ENCODE results near the gene EFHC1. TPM values are rescaled to one million over a fixed set of nuclear protein-coding genes. Genes with fewer than 3 reads are reported as not detected.

EFHC1 gene
- total and polyA plus RNA-seq, 2 of the 13 experiments (the other 11 are each of a cell fraction or from before 2014, with no cell fraction given): 23.4 to 29.5 TPM

GRCh38 chr6:52566853-52567279, 146.7 kb downstream of the EFHC1 start (continued):
- TF ChIP-seq BCL3 (CRISPR knock-in tag; IDR thresholded peaks at IDR 0.05): no peak
- TF ChIP-seq RFXANK (CRISPR knock-in tag; IDR thresholded peaks at IDR 0.05): no peak
- no peak for TF ChIP-seq ZBTB7A (CRISPR knock-in tag; IDR thresholded peaks at IDR 0.05)
- TF ChIP-seq HNF4A (CRISPR knock-in tag; IDR thresholded peaks at IDR 0.05): peak; percentile 13; the same call in 1 of the 2 replicates
- no peak for TF ChIP-seq SYNCRIP (IDR thresholded peaks at IDR 0.05; ENCODE audit: insufficient read depth, low read depth, low read length)
- no peak for TF ChIP-seq ZNF614 (CRISPR knock-in tag; IDR thresholded peaks at IDR 0.05; ENCODE audit: borderline replicate concordance)
- no peak for TF ChIP-seq PRDM4 (CRISPR knock-in tag; IDR thresholded peaks at IDR 0.05; ENCODE audit: borderline replicate concordance)
- TF ChIP-seq HOMEZ (CRISPR knock-in tag; IDR thresholded peaks at IDR 0.05; ENCODE audit: low read depth): 0 out of 2 replicates have a peak, but pooled peaks have one; percentile 24
- TF ChIP-seq WIZ (CRISPR knock-in tag; IDR thresholded peaks at IDR 0.05): no peak
- no peak for TF ChIP-seq ZNF766 (CRISPR knock-in tag; IDR thresholded peaks at IDR 0.05; ENCODE audit: borderline replicate concordance)
- TF ChIP-seq STAG1 (CRISPR knock-in tag; IDR thresholded peaks at IDR 0.05): no peak
- peak; percentile 66; the same call in 1 of the 2 replicates for TF ChIP-seq CEBPB (IDR thresholded peaks at IDR 0.05; ENCODE audit: borderline replicate concordance, low read depth, low read length)
- no peak for TF ChIP-seq RAD21 (CRISPR knock-in tag; IDR thresholded peaks at IDR 0.05)
- 0 out of 2 replicates have a peak, but pooled peaks have one; percentile 8 for TF ChIP-seq ARID5B (CRISPR knock-in tag; IDR thresholded peaks at IDR 0.05)
- TF ChIP-seq KMT2B (CRISPR knock-in tag; IDR thresholded peaks at IDR 0.05): no peak
- no peak for TF ChIP-seq ELF3 (CRISPR knock-in tag; IDR thresholded peaks at IDR 0.05)
- TF ChIP-seq HMG20B (CRISPR knock-in tag; conservative IDR thresholded peaks at IDR 0.05): no peak
- TF ChIP-seq ZNF713 (CRISPR knock-in tag; IDR thresholded peaks at IDR 0.05): no peak
- no peak for TF ChIP-seq THAP11 (CRISPR knock-in tag; IDR thresholded peaks at IDR 0.05)
- TF ChIP-seq ZBTB49 (CRISPR knock-in tag; IDR thresholded peaks at IDR 0.05; ENCODE audit: borderline replicate concordance): no peak
